SIG-M5 treated with dmso at 0.1 percent for 504 hours (cell line): ENCODE results near the gene NUP35.

Experiments used
- DNase-seq: peaks from one replicate; lab custom pipeline; 2025; ENCODE audit not compliant: unreplicated experiment; lab: John Stamatoyannopoulos, UW

NUP35 gene, protein sequence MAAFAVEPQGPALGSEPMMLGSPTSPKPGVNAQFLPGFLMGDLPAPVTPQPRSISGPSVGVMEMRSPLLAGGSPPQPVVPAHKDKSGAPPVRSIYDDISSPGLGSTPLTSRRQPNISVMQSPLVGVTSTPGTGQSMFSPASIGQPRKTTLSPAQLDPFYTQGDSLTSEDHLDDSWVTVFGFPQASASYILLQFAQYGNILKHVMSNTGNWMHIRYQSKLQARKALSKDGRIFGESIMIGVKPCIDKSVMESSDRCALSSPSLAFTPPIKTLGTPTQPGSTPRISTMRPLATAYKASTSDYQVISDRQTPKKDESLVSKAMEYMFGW

DNA sequence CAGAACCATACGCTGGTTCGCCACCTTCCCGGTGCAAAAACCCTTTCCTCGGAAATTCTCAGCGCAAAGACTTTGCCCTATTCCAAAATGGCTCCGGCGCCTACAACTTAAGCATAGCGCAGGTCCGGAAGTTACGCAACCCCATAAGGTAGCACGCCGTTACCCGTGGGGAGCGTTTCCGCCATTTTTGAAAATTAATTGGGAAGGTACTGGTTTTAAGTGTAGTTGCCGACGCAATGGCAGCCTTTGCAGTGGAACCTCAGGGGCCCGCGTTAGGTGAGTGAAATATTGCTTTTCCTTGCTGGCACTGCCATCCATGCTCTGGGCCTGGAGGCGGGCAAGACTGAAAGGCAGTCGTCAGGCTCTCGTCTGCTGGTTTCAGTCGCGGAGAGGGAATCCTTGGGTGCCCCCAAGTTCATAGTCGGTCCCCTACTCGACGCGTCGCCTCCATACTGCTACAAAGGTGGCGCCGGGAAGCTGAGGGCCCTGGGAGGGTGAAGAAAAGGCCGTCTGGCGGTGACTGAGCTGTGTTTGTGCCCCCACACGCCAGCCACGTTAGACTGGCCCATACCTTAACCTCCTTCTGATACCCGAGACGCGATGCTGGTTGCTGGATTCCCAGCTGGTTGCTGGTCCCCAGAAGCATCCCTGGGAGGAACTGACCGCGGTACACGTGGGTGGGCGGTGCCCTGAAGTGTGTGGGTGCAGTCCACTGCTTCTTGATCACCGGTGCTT is at the start of gene NUP35:
NUP35 (plus strand) TSS at position 222 of the 735 bp plus-strand sequence; CDS start at position 237, 15 bp downstream.
- peak; percentile 89 for DNase-seq

DNA sequence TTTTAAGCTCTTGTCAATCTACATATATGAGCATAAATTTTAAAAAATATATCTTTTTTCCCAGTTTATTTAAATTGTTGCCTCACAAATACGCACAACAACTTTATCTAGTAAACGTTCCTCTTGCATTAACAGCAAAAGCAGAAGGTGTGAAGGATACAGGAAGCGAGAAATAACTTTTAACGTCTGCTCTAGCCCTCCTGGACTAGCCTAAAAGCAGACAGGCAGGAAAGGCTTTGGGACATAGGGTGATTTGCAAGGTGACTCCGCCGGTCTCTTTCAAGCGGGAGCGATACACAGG is 46.1 kb upstream of the NUP35 start:
- peak; percentile 11 for DNase-seq

DNA sequence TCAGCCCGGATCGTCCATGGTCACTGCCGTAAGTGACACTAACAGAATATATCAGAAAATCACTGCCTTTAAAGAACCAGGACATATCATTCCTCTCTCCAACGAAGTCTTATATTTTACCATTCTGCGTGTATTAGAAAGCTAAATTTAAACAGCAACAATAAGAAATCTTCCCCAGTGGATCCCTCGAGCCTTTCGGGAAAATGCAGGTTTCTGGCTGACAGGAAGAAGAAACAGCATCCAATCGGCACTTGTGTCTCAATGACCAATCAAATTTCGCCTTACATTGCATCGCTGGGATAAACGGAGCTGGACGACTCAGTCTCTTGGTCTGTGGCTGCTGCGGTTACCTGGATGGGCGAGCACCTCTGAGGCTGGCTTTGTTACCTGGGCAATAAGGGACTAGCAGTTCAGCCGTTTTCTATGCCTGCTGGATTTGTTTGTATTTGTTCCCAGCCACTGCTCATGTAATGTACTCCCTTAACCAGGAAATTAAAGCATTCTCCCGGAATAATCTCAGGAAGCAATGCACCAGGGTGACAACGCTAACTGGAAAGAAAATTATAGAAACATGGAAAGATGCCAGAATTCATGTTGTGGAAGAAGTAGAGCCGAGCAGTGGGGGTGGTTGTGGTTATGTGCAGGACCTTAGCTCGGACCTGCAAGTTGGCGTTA is 45.6 kb upstream of the NUP35 start, which contains the start of gene DUSP19:
DUSP19 (plus strand) TSS at position 284 of the 675 bp plus-strand sequence; CDS start at position 471, 187 bp downstream.
- peak; percentile 51 for DNase-seq

DNA sequence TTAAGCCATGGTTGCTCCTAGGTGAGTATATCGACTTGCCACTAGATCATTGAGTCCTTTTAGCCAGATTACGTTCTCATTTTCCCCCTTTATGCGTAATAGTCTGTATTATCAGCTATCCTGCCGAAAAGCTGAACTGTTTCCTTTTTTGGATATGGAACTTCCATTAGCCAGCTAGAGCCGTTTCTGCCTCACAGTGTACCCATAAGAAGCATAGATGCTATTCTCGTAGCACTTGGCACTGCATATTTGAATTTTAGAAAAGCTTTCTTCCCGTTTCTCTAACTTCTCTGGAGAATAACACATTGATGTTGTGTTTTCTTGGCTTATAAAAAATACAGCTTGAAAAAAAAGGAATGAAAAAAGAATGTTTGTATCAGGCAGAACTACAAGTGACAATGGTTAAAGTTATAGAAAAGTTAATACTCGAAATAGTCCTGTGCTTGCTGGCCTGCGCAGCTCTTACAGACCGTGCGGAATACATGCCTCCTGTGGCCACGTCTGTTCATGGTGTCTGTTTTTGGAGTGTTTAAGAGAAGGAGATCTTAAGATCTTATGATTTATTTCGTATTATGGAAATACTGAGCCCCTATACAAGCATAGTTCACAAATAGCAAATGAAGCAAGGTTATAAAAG is 45.0 kb upstream of the NUP35 start:
- peak; percentile 6 for DNase-seq

DNA sequence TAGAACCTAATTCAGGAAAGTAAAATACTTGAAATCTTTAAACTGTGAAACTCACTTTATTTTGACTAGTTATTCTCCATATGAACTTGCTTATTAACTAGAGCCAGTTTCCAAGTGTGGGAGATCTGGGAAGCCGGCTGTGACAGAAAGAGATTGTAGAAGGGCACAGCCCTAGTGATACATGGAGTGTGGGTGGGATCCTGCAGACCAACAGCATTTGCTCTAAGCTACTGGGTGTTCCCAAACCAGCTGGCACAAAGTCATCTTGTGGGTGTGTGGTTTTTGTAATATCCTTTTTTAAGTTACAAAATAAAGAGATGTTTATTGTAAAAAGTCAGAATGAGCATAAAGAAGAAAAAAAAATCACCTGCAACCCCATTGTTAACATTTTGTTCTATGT is 42.3 kb upstream of the NUP35 start:
- DNase-seq = no peak

DNA sequence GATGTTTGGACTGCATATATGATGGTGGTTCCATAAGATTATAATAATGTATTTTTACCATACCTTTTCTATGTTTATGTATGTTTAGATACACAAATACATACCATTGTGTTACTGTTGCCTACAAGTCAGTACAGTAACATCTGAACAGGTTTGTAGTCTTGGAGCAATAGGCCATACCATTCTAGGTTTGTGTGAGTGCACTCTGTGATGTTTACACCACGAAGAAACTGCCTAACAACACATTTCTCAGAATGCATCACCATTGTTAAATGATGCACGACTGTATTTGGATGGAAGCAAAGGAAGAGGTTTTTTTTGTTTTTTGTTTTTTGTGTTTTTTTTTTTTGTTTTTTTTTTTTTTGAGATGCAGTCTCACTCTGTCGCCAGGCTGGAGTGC is 36.2 kb upstream of the NUP35 start:
- no peak for DNase-seq

DNA sequence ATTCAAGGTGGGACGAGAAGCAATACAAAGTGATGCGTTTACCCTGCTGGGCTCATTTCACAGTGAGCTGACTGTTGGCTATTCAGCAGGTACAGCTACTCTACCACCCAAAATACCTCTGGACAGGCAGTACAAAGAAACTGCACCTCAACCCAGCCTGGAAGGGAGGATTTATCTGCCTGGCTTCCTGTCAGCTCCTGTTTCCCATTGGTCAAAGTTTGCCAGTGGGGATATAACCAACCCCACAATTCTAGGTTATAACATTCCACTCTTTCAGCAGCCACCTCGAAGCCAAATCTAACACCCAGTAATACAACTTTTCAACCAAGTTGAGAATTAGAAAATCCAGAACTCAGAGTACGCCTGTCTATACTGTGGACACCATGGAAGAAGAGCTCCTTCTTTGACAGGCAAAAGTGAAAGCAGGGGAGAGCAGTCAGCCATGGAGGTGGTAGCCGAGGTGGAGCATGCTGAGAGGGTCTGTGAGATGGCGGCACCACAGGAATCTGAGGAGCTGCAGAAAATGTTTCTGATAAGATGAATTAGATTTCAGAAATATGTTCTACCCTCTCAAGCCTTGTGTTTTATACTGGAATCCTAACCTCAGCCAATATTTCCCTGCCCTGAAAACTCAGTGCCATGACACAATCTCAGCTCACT is 34.9 kb upstream of the NUP35 start:
- DNase-seq = no peak

DNA sequence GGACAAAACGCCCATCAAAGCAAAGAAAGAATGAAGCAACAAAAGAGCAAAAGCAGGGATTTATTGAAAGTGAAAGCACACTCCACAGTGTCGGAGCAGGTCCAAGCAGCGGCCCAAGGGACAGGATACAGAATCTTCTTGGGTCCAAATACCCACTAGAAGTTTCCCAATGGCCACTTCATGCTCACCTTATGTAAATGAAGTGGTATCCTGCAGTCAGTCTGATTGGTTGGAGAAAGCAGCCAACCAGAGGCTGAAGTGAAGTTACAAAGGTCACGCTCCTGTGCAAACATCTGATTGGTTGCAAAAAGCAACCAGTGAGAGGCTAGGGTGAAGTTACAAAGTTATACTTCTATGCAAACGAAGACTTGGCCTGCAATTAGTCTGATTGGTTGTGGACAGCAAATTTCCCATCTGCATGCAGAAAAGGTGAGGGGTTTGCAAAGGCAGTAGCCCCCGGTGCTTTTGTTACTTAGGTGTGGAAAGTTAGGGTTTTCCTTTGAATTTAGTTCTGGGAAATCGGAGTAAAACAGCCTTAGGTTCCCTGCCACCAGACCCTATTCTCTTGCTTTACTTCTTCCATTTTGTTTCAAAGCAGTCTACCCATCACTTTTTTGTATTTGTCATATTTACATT is 32.8 kb upstream of the NUP35 start:
- DNase-seq = no peak

DNA sequence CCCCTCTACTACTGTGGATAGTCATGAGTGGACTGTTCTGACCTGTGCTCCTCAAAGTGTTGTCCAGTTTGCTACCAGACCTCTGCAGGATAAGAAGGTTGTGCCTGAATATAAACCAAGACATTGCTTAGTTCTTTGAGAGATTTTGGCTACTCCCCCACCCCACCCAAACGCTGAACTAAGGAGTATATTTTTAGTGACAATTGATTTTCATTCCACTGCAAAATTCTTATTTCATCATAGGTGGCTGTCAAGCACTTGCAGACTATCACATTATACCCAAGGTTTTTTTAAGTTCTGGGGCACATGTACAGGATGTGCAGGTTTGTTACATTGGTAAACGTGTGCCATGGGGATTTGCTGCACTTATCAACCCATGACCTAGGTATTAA is 32.3 kb upstream of the NUP35 start:
- DNase-seq = no peak

DNA sequence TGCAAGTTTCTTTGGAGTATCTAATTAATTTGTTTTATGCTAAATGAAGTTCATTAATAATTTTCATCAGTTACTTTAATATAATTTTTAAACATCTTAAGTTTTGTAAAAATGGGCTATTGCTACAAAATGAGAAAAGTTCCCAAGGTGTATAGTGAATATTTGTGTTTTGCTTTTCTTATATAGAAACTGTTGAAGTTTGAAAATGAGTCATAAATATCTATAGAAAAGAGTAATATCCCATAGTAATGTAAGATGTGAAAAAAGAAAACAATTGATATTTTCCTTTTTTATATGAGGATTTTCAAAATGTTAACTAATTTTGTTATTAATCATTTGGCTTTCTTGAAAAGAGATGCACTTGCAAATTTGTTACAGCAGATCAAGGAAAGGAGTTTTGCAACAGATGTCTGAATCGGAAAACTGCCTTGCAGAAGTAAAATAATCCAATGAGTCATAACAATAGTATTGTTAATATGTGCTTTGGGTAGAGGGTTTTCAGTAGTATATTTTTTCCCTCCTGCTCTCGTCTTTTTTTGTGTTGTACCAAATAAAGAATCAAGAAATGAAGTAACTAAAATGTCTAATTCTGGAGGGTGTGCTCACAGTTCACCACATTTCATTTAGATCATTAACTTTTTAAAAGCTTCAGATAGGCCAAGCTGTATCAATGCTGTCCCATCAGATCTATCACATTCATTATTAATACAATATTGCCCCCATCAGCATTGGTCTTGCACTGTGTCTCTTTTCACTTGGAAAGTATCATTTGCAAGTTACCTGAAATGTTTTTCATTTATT is 30.2 kb upstream of the NUP35 start:
- no peak for DNase-seq

DNA sequence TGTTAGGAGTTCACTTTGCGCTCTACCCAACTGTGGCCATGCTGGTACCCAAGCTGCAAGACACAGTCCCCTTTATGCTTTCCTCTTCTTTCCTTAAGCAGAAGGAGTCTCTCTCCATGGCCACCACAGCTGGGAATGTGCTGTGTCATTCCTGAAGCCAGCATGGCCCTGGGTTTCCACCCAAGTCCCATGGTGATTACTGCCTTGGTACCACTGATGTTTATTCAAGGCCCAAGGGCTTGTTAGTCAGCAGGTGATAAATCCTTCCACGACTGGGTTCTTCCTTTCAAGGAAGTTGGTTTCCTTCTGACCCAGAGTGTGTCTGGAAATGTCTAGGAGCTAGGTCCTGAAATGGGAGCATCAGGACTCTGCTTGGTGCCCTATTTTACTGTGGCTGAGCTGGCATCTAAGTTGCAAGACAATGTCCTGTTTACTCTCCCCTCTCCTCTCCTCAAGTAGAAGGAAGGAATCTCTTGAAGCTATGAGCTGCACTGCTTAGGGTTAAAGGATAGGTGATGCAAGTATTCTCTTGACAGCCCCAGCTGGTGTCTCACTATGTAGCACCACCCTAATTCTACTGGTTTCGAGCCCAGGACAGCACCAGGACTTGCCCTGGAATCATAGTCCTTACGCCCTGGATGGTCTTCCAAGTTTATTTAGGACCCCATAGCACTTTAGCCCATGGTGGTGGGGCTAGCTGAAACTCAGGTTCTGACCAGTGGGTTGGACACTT is 18.7 kb upstream of the NUP35 start:
- no peak for DNase-seq

DNA sequence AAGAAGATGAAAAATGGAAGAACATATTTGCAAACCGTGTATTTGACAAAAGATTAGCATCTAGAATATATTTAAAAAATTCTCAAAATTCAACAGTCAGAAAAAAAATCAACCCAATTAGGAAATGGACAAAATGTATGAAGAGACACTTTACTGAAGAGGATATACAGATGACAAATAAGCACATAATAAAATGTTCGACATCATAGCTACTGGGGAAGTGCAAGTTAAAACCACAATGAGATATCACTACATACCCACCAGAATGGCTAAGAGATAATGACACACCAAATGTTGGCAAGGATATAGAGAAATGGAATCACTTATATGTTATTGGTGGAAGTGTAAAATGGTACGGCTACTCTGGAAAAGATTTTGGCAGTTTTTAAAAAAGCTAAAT is 11.7 kb upstream of the NUP35 start:
- no peak for DNase-seq

DNA sequence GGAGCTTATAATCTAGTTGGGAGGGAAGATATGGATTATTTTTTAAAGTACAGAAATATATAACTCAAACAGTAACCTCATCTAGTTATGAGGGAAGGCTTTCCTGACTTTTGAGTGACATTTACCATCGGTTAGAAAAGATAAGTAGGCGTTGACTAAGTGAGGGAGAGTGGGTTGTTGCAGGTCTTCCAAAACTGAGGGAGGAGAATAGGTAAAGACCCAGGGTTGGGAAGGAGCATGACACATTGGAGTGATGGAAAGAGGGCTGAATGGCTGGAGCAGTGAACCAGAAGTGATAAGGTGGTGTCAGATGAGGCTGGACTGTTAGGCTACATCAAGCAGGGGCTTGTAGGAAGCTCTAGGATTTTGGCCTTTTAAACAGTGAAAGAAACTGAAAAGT is 10.6 kb upstream of the NUP35 start:
- DNase-seq = no peak

DNA sequence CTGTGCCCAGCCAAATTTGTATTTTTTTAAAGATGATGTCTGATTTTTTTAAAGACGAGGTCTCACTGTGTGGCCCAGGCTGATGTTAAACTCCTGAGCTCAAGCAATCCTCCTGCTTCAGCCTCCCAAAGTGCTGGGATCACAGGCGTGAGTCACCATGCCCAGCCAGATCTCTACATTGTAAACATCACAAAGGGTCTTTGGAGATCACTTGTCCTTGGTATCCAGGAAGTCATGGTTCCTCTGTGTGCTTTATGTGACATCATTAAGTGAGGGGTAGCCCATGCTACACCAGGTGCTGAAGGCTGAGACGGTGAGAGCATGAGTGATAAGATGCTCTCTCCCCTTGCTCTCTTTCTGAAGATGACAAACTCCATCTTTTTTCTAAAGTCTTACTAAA is 7.0 kb upstream of the NUP35 start:
- DNase-seq = no peak

DNA sequence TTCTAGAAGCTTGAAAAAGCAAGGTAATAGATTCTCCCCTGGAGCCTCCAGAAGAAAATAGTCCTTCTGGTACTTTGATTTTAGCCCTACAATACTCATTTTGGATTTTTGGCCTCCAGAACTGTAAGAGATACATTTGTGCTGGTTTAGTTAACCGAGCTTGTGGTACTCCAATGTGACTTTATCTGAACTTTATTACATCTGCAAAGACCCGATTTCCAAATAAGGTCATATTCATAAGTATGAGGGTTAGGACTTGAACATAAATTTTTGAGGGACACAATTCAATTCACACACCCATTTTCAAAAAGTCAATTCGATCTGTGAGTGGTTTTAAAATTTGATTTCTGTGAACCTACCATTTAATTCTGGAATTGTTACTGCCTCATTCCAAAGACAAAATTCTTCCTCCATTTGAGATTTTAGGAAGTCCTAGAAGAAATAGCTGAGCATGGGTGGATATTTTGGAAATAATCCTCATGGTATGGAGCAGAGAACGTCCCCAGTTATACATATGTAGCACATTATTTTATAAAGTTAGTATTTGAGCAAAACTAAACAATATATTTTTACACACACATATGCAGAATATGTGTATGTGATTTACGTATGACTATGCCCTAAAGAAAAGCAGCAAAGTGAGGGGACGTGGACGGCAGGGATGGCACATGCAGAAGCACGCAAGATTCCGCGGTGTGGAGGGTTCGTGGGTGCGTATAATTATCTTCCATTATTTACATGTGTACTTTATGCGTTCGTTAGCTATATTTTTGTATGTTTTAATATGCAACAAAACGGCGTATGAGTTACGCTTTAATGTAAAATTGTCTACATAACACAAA is 905 bp upstream of the NUP35 start:
- DNase-seq = no peak

DNA sequence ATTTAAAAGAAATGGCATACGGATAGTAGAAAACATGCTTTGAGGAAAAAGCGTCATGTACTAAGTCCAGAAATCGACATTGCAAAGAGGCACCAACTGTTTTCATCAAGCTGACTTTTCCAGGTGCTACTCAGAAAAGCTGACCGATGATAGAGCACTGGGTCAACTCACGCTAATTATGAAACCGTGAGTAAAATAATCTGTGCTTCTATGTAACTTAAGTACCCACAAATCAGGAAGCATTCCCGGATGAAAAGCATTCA is 353 bp upstream of the NUP35 start:
- no peak for DNase-seq

DNA sequence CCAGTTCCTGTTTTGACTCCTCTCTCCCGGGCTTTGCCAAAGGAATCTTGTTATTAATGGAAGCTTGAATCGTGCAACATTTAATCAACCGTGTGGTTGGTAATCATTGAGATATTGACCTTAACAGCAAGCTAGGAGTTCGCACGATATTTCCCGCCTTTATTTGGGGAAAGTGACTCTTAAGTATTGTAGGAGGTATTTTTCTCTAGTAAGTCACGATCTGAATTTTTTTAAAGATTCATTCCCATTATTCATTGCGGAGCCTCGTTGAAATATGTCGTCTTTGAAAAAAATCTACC is 663 bp downstream of the NUP35 start:
- no peak for DNase-seq

DNA sequence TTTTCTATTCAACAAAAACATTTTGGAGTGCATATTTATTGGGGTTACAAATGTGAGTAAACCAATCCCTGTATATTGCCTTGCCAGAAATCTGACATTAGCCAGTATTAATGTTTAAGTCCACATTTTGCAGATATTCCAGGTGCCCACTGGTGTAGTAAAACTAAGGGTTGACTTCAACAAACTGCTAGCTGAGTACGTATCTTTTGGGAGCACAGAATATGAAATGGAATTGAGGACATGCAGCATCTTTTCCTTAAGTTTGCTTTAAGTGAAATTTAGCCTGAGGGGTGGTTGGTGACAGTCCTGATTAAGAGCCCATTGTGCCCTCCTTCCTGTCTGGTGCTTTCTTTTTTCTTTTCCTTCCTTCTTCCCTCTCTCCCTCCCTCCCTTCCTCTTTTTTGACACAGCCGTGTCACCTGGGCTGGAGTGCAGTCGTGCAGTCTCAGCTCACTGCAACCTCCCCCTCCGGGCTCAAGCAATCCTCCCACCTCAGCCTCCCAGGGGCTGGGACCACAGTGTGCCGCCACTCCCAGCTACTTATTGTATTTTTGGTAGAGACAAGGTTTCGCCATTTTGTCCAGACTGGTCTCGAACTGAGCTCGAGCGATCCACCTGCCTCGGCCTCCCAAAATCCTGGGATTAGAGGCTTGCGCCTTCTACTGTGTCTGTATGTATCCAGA is 1.6 kb downstream of the NUP35 start:
- peak; percentile 24 for DNase-seq
